Immature natural killer cell (primary cell): ENCODE measurements around the gene CSRNP3. TPM values are rescaled to one million over a fixed set of nuclear protein-coding genes. Genes with fewer than 3 reads are reported as not detected.

ENCODE experiments used
- DNase-seq, 3 donors: peaks; one replicate each; pipeline ENCODE4 v3.0.0; 2022; ENCODE audit warnings: mixed read lengths in 1 of 3
- H3K27ac Mint-ChIP-seq, 6 donors: one replicate each; pipeline ENCODE4 v1.8.0; 2020; ENCODE audit warnings: mixed read lengths in 6 of 6, mild to moderate bottlenecking in 5 of 6, inconsistent platforms in 4 of 6, moderate library complexity in 3 of 6
- H3K27me3 Mint-ChIP-seq, 3 donors: one replicate each; pipeline ENCODE4 v1.8.0; 2020 to 2021; ENCODE audit warnings: low read depth in 3 of 3, mild to moderate bottlenecking in 3 of 3, mixed read lengths in 3 of 3, moderate library complexity in 3 of 3, inconsistent platforms in 1 of 3
- H3K36me3 Mint-ChIP-seq, 3 donors: one replicate each; pipeline ENCODE4 v1.8.0; 2020; ENCODE audit warnings: mixed read lengths in 3 of 3, inconsistent platforms in 2 of 3, mild to moderate bottlenecking in 2 of 3
- H3K4me1 Mint-ChIP-seq, 2 donors: one replicate each; pipeline ENCODE4 v1.8.0; 2020; ENCODE audit warnings: inconsistent platforms in 2 of 2, mild to moderate bottlenecking in 2 of 2, mixed read lengths in 2 of 2, moderate library complexity in 1 of 2
- H3K4me3 Mint-ChIP-seq, 5 donors: one replicate each; pipeline ENCODE4 v1.8.0; 2020; ENCODE audit warnings: mild to moderate bottlenecking in 5 of 5, mixed read lengths in 5 of 5, inconsistent platforms in 3 of 5, moderate library complexity in 3 of 5
- H3K9me3 Mint-ChIP-seq, 6 donors: one replicate each; pipeline ENCODE4 v1.8.0; 2020; ENCODE audit warnings: mild to moderate bottlenecking in 6 of 6, mixed read lengths in 6 of 6, inconsistent platforms in 4 of 6, moderate library complexity in 3 of 6
- polyA plus RNA-seq, 3 donors: library from polyadenylated mRNA; unstranded; fragments of 300-500 nt; fragmentation: Illumina TruSeq; gene quantifications; one replicate each; pipeline ENCODE4 v1.2.3, GENCODE V29; 2021

Gene CSRNP3
- polyA plus RNA-seq, 3 donors from 2014 or later = not detected

- no peak for DNase-seq
- Mint-ChIP-seq H3K4me1 (no peaks in the 10 kb centered on the region), H3K36me3 (no peaks in the 10 kb centered on the region), H3K27ac (no peak overlapping the region), H3K4me3 (no peak overlapping the region), H3K27me3 (peaks cover 0 to 5% (median 2%) of the 10 kb centered on the region in 3 donors), H3K9me3 (no peaks in the 10 kb centered on the region)
Observed at GRCh38 chr2:165630236-165630635, 160.7 kb downstream of the CSRNP3 start.

GRCh38 chr2:165631089-165631488, 161.6 kb downstream of the CSRNP3 start:
- no peak for DNase-seq
- Mint-ChIP-seq H3K4me1 (no peaks in the 10 kb centered on the region), H3K9me3 (no peaks in the 10 kb centered on the region), H3K4me3 (no peak overlapping the region), H3K27ac (no peak overlapping the region), H3K36me3 (no peaks in the 10 kb centered on the region), H3K27me3 (peaks cover 0 to 5% (median 2%) of the 10 kb centered on the region in 3 donors)

GRCh38 chr2:165632594-165632993, 163.1 kb downstream of the CSRNP3 start:
- Mint-ChIP-seq H3K9me3 (no peaks in the 10 kb centered on the region), H3K36me3 (no peaks in the 10 kb centered on the region), H3K27me3 (peaks cover 0 to 5% (median 2%) of the 10 kb centered on the region in 3 donors), H3K4me3 (no peak overlapping the region), H3K4me1 (no peaks in the 10 kb centered on the region), H3K27ac (no peak overlapping the region)
- DNase-seq = no peak

DNA sequence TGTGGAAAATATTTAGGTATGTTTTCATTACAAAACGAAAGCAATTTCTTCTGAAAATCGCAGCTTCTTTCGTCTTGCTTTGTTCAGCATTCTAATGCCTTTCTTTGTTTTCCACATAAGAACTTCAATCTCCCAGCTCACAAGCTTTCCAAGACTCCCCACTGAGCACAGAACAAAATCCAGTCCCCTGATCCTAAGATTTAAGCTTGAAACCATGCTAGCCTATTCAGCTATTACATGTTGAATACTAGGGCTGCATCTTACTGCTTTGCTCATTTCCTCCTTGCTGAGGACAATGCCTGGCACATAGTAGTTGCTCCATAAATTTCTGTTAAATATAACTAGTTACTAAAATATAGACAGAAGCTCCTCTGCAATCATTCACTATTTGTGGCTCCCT, 163.9 kb downstream of the CSRNP3 start:
- H3K4me3 Mint-ChIP-seq = no peak overlapping the region
- H3K4me1 Mint-ChIP-seq = no peaks in the 10 kb centered on the region
- H3K27me3 Mint-ChIP-seq = peaks cover 0 to 5% (median 2%) of the 10 kb centered on the region in 3 donors
- no peak for DNase-seq
- no peaks in the 10 kb centered on the region for H3K9me3 Mint-ChIP-seq
- no peaks in the 10 kb centered on the region for H3K36me3 Mint-ChIP-seq
- no peak overlapping the region for H3K27ac Mint-ChIP-seq

GRCh38 chr2:165634282-165634681, 164.8 kb downstream of the CSRNP3 start:
- no peaks in the 10 kb centered on the region for H3K9me3 Mint-ChIP-seq
- no peak overlapping the region for H3K27ac Mint-ChIP-seq
- no peak for DNase-seq
- peaks cover 0 to 2% (median 2%) of the 10 kb centered on the region in 3 donors for H3K27me3 Mint-ChIP-seq
- no peak overlapping the region for H3K4me3 Mint-ChIP-seq
- no peaks in the 10 kb centered on the region for H3K4me1 Mint-ChIP-seq
- H3K36me3 Mint-ChIP-seq = no peaks in the 10 kb centered on the region

GRCh38 chr2:165634855-165635254, 165.4 kb downstream of the CSRNP3 start:
- H3K27me3 Mint-ChIP-seq = peaks cover 0 to 2% (median 0%) of the 10 kb centered on the region in 3 donors
- H3K9me3 Mint-ChIP-seq = no peaks in the 10 kb centered on the region
- DNase-seq = no peak
- H3K36me3 Mint-ChIP-seq = no peaks in the 10 kb centered on the region
- no peak overlapping the region for H3K27ac Mint-ChIP-seq
- H3K4me1 Mint-ChIP-seq = no peaks in the 10 kb centered on the region
- H3K4me3 Mint-ChIP-seq = no peak overlapping the region

DNA sequence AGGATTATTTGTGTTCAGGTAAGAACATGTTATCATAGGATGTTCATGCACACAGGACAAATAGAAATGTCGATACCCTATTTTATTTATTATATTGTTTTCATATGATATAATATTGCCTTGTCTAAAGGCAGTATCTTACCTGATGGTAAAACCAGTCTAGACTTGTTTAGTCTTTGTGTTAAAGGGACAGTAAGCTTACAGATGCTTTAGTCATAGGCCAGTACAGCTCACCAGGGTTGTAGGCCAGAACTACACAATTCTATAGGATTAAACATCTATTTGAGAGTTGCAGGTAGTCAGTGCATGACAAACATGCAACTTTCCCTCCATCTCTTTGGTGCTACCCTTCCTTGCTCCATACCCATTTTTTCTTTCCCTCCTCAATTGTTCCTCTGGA, 166.0 kb downstream of the CSRNP3 start:
- no peak for DNase-seq
- Mint-ChIP-seq H3K36me3 (no peaks in the 10 kb centered on the region), H3K27ac (no peak overlapping the region), H3K9me3 (no peaks in the 10 kb centered on the region), H3K4me3 (no peak overlapping the region), H3K27me3 (peaks cover 0 to 1% (median 0%) of the 10 kb centered on the region in 3 donors), H3K4me1 (no peaks in the 10 kb centered on the region)

DNA sequence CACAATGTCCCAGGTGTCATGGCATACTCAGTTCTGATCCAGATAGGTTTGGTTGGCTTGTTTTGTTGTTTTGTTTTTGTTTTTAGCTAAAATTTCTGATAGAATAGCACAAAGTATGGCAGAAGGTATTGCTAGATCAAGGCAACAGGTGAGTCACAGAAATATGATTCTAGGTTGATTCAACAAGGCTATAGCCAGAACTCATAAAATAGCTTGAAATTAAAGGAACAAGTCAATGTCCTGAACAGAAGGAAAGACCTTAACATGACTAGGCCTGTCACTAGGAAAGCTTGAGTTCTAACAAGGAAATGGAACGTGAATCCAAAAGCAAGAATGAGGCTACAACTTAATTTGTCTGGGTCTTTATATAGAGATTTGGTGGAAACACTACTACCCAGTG, 167.5 kb downstream of the CSRNP3 start:
- Mint-ChIP-seq H3K27me3 (peaks cover 0 to 2% (median 1%) of the 10 kb centered on the region in 3 donors), H3K4me1 (no peaks in the 10 kb centered on the region), H3K4me3 (no peak overlapping the region)

DNA sequence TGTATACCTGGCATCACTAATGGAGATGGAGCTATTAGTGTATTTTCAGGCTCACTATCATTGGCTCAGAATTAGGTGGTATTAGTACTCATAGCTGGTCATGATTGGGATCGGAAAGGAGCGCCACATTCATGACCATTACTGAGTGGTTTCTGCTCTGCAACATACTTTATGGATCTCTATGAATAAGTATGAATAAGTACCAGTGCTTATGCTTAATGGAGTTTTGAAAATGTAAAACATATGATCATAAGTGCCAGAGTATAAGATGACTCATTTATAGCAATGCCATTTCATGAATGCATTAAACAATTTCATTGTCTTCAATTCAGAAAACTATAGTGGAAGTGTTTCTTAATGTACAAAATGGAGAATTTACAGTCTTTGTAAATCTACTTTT, 167.9 kb downstream of the CSRNP3 start:
- no peak overlapping the region for H3K27ac Mint-ChIP-seq
- DNase-seq = no peak
- no peak overlapping the region for H3K4me3 Mint-ChIP-seq
- H3K4me1 Mint-ChIP-seq = no peaks in the 10 kb centered on the region
- H3K36me3 Mint-ChIP-seq = no peaks in the 10 kb centered on the region
- H3K9me3 Mint-ChIP-seq = no peaks in the 10 kb centered on the region
- peaks cover 0 to 2% (median 1%) of the 10 kb centered on the region in 3 donors for H3K27me3 Mint-ChIP-seq

More for the DNA sequence above, 167.5 kb downstream of the CSRNP3 start:
- H3K27ac Mint-ChIP-seq = no peak overlapping the region
- H3K36me3 Mint-ChIP-seq = no peaks in the 10 kb centered on the region
- no peak for DNase-seq
- H3K9me3 Mint-ChIP-seq = no peaks in the 10 kb centered on the region

DNA sequence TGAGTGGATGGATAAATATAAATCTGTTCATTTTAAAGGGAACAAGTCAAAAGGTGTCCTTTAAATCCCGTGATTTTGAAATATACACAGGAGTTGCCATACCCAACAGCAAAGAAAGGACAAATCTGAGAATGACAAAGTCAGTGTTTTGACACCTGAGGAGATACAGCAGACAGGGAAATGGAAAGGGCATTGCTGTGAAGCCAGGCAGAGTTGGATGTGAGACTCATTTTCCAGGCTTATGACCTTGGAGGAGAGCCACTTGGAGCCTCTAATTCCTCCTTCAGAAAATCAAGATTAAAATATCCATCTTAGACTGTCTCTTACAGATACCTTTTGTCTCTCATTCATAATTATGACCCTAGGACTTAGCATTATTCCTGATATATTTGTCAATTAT, 170.0 kb downstream of the CSRNP3 start:
- peaks cover 0 to 2% (median 0%) of the 10 kb centered on the region in 3 donors for H3K27me3 Mint-ChIP-seq
- DNase-seq = no peak
- no peaks in the 10 kb centered on the region for H3K9me3 Mint-ChIP-seq
- H3K4me3 Mint-ChIP-seq = no peak overlapping the region
- no peaks in the 10 kb centered on the region for H3K36me3 Mint-ChIP-seq
- no peak overlapping the region for H3K27ac Mint-ChIP-seq
- no peaks in the 10 kb centered on the region for H3K4me1 Mint-ChIP-seq

- Mint-ChIP-seq H3K4me1 (no peaks in the 10 kb centered on the region), H3K4me3 (no peak overlapping the region), H3K36me3 (no peaks in the 10 kb centered on the region), H3K9me3 (peaks cover 0 to 2% (median 0%) of the 10 kb centered on the region in 6 donors), H3K27ac (no peak overlapping the region), H3K27me3 (peaks cover 0 to 2% (median 0%) of the 10 kb centered on the region in 3 donors)
- no peak for DNase-seq
Observed at GRCh38 chr2:165640247-165640929, 170.9 kb downstream of the CSRNP3 start.

DNA sequence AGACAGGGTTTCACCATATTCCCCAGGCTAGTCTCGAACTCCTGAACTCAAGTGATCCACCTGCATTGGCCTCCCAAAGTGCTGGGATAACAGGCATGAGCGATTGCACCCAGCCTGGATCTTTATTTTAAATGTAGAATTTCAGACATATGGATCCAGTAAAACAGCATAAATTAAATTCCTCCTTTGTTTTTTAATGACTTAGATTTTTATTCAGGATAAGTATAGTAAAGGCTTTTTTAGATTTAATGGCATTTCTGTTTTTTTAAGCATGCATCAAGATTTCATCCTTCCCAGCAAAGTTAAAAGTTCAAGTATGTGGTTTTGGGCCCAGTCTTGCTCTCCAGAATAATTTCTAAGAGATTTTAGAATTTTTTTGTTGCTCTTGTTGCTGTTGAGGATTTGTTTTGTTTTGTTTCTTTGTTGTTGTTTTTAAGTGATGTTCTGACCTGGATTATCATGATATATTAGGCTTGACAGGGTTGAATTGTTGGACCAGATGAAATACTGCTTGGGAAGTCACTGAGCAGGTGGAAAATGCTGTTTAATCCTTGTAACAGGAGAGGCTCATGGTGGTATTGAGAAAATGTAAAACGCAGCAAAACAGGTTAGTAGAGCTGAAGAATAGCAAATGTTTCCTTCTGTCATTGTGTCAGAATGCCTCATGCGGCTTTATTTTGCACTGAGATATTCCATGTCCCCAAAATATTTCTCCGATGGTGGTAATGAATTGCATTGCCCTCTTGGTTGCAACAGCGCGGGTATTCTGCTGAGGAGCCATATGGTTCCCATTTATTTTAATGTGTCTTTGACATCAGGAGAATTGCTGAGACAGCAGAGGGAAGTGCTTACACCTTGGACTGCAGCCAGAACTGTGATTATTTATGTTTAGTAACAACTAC, 176.7 kb downstream of the CSRNP3 start:
- H3K9me3 Mint-ChIP-seq = peaks cover 0 to 2% (median 0%) of the 10 kb centered on the region in 6 donors
- H3K27me3 Mint-ChIP-seq = peaks cover 0 to 2% (median 0%) of the 10 kb centered on the region in 3 donors
- no peaks in the 10 kb centered on the region for H3K4me1 Mint-ChIP-seq
- no peak overlapping the region for H3K4me3 Mint-ChIP-seq
- DNase-seq = no peak
- no peak overlapping the region for H3K27ac Mint-ChIP-seq
- no peaks in the 10 kb centered on the region for H3K36me3 Mint-ChIP-seq

GRCh38 chr2:165647409-165647808, 177.9 kb downstream of the CSRNP3 start:
- H3K36me3 Mint-ChIP-seq = no peaks in the 10 kb centered on the region
- no peak overlapping the region for H3K27ac Mint-ChIP-seq
- DNase-seq = no peak
- no peak overlapping the region for H3K4me3 Mint-ChIP-seq
- peaks cover 0 to 2% (median 2%) of the 10 kb centered on the region in 3 donors for H3K27me3 Mint-ChIP-seq
- no peaks in the 10 kb centered on the region for H3K4me1 Mint-ChIP-seq
- H3K9me3 Mint-ChIP-seq = peaks cover 0 to 2% (median 0%) of the 10 kb centered on the region in 6 donors

DNA sequence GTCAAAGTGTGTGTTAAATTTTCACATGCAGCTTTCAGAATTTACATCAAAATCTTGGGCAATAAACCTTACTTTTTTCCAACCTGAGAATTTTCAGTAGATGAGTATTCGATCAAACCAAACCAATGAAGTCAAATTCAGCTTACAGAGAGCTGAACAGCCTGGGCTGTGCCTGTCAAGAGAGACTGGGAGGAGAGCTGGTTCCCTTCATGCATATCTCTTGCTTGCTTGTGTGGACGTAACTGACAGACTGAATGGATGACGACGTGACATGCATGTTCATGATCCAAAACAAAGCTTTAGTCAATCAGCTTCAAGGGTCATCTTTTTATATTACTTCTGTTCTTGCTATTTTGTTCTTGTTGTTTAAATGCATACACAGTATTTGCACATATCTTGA, 179.3 kb downstream of the CSRNP3 start:
- H3K9me3 Mint-ChIP-seq = peaks cover 0 to 2% (median 0%) of the 10 kb centered on the region in 6 donors
- no peak for DNase-seq
- H3K27ac Mint-ChIP-seq = no peak overlapping the region
- no peaks in the 10 kb centered on the region for H3K4me1 Mint-ChIP-seq
- H3K36me3 Mint-ChIP-seq = no peaks in the 10 kb centered on the region
- H3K4me3 Mint-ChIP-seq = no peak overlapping the region
- peaks cover 0 to 2% (median 2%) of the 10 kb centered on the region in 3 donors for H3K27me3 Mint-ChIP-seq
